Astrocyte of the spinal cord (primary cell): ENCODE results near the gene ATXN2L.
A peak's percentile ranks its signal among the peaks of the same experiment; 100 is the strongest.

Source experiments
- DNase-seq: peaks from one replicate; pipeline ENCODE4 v3.0.0; 2011; ENCODE audit warnings: low read depth, low spot score
- H3K4me3 ChIP-seq: 2 replicates; pipeline ENCODE4 v1.5.1; 2011; ENCODE audit warnings: low read depth, mild to moderate bottlenecking, low read length, moderate library complexity
- in situ Hi-C: cut with HindIII; loops from 2 replicates; pipeline ENCODE4 v1.10.0; 2017; ENCODE audit warnings: low sequenced_read_pairs
- TF ChIP-seq, protein P1 (sequence below): IDR thresholded peaks from 2 replicates; pipeline ENCODE4 v1.5.1; 2012; ENCODE audit warnings: low read depth, mild to moderate bottlenecking, low read length, inconsistent platforms

ATXN2L gene

DNA sequence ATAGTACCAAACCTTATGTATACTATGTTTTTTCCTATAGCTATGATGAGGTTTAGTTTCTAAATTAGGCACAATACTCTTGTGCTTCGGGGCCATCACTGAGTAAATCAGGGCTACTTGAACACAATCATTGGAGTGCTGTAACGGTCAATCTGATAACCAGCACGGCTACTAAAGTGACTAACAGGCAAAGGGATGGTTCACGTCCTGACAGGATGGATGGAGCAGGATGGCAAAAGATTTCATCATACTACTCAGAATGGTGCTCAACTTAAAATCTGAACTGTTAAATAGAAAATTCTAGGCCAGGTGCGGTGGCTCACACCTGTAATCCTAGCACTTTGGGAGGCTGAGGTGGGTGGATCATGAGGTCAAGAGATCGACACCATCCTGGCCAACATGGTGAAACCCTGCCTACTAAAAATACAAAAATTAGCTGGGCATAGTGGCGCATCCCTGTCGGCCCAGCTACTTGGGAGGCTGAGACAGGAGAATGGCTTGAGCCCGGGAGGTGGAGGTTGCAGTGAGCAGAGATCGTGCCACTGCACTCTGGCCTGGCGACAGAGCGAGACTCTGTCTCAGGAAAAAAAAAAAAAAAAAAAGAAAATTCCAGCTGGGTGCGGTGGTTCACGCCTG is 16.3 kb downstream of the ATXN2L start:
- in situ Hi-C loops = no loop called here
- no peak for DNase-seq
- H3K4me3 ChIP-seq = no peak overlapping the region
- TF ChIP-seq, protein P1, sequence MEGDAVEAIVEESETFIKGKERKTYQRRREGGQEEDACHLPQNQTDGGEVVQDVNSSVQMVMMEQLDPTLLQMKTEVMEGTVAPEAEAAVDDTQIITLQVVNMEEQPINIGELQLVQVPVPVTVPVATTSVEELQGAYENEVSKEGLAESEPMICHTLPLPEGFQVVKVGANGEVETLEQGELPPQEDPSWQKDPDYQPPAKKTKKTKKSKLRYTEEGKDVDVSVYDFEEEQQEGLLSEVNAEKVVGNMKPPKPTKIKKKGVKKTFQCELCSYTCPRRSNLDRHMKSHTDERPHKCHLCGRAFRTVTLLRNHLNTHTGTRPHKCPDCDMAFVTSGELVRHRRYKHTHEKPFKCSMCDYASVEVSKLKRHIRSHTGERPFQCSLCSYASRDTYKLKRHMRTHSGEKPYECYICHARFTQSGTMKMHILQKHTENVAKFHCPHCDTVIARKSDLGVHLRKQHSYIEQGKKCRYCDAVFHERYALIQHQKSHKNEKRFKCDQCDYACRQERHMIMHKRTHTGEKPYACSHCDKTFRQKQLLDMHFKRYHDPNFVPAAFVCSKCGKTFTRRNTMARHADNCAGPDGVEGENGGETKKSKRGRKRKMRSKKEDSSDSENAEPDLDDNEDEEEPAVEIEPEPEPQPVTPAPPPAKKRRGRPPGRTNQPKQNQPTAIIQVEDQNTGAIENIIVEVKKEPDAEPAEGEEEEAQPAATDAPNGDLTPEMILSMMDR = no peak

- DNase-seq = no peak
- in situ Hi-C loops = no loop called here
- no peak overlapping the region for H3K4me3 ChIP-seq
- TF ChIP-seq, protein P1 = no peak
Observed at GRCh38 chr16:28839899-28840298, 17.1 kb downstream of the ATXN2L start.

DNA sequence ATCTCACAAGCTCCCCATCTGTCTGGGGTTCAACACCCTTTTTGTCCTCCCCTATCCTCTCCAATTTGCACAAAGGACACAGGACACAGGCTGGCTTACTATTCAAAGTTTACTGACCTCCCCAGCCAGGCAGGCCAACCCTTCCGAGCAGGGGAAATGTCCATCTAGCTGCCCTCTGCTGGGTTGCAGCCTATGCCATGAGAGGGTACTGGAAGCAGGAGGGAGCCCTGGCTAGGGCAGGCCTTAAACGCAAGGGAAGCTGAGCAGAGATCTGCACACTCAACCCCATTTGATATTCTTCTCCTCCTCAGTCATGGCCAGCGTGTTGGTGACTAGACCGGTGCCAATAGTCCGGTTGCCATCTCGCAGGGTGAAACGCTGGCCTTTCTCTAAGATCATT is 19.9 kb downstream of the ATXN2L start:
- TF ChIP-seq, protein P1 = no peak
- in situ Hi-C loops = no loop called here

DNA sequence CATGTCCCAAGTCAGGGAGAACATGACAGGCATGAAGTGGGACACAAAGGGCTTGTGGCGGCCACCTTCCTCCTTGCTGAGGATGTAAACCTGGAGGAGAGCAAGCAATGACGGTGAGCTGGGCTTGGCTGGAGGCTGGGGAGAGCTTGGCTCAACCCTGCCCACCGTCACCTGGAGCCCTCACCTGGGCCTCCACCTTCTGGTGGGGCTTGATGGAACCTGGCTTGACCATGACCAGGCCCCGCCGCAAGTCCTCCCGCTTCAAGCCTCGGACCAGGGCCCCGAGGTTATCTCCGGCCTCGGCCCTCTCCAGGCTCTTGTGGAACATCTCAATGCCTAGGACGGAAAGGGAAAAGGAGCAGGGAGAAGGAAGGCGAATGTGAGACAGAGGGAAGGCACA is 21.0 kb downstream of the ATXN2L start:
- in situ Hi-C loops = no loop called here
- TF ChIP-seq, protein P1 = no peak
- H3K4me3 ChIP-seq = no peak overlapping the region
- DNase-seq = no peak

More for the DNA sequence above, 19.9 kb downstream of the ATXN2L start:
- H3K4me3 ChIP-seq = no peak overlapping the region
- no peak for DNase-seq

DNA sequence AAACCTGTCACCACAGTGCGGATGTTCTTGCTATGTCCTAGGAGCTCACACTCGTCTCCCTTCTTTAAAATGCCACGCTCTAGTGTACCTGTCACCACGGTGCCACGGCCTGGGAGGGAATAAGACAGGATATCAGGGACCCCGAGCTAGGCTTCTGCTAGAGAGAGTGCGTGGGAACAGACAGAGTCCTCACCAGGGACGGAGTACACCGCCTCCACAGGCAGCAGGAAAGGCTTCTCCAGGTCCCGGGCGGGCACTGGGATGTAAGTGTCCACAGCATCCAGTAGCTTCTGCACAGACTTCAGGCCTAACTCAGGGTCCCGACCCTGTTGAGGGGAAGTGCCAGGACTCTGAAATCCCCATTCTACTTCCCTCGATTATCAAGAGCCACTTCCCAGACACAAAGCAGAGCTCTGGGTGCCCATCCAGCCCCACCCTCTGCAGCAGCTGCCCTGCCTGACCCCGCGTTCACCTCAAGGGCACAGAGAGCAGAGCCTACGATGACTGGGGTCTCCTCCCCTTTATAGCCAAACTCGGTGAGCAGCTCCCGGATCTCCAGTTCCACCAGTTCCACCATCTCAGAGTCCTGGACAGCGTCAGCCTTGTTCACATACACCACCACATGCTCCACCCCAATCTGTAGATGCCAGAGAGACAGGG is 21.6 kb downstream of the ATXN2L start:
- TF ChIP-seq, protein P1 = no peak
- H3K4me3 ChIP-seq = no peak overlapping the region
- in situ Hi-C loops = no loop called here
- DNase-seq = no peak

- in situ Hi-C loops = no loop called here
- TF ChIP-seq, protein P1 = no peak
- peak; percentile 18 for DNase-seq
- H3K4me3 ChIP-seq = peak overlapping the region; percentile 98
Observed at GRCh38 chr16:28845293-28845692, 22.5 kb downstream of the ATXN2L start.
